Endothelial cell of umbilical vein (primary cell): ENCODE results near the gene EFHD2. TPM values are rescaled to one million over a fixed set of nuclear protein-coding genes. Genes with fewer than 3 reads are reported as not detected.

Experiments used
- BruUV-seq: library from RNA; stranded (reverse); fragments of 400-500 nt; replicated peaks from 2 replicates; lab custom pipeline; 2021; lab: Mats Ljungman, UMichigan
- CTCF ChIA-PET: fragments of 300-600, 350-600 bp; sonication (Branson Sonifier 250); formaldehyde crosslinking; loops from one replicate; lab custom pipeline; 2021; ENCODE audit warnings: antibody characterized with exemption, inconsistent platforms; lab: Charles Lee
- POLR2A ChIA-PET: fragments of 300-600, 350-600 bp; sonication (Branson Sonifier 250); formaldehyde crosslinking; loops from one replicate; lab custom pipeline; 2021; ENCODE audit warnings: antibody characterized with exemption, inconsistent platforms; lab: Charles Lee
- DNase-seq: peaks from one replicate; pipeline ENCODE4 v3.0.0-alpha.2; 2011; ENCODE audit warnings: low read depth, low spot score
- FAIRE-seq: peaks from 2 replicates; lab custom pipeline; 2011; peaks lifted over from hg19 to GRCh38; lab: Jason Lieb, UNC
- H2AFZ ChIP-seq: 2 replicates; pipeline ENCODE4 v1.6.0; 2012; ENCODE audit warnings: low read depth, low read length, control low read depth, inconsistent platforms
- H3K27ac ChIP-seq: 2 replicates; pipeline ENCODE4 v1.5.1; 2011; ENCODE audit warnings: low read depth, mild to moderate bottlenecking, control low read depth, low read length, moderate library complexity; ENCODE audit not compliant: insufficient read depth
- H3K27me3 ChIP-seq, 2 experiments: 2 replicates each; pipeline versions ENCODE4 v1.6.0 to v1.6.1; 2011; ENCODE audit warnings: low read length in 2 of 2, mixed read lengths in 1 of 2; ENCODE audit not compliant: control insufficient read depth in 2 of 2, insufficient read depth in 2 of 2
- H3K36me3 ChIP-seq, 2 experiments: 2 replicates in 1 of 2; 3 replicates in 1 of 2; pipeline ENCODE4 v1.5.1; 2011; ENCODE audit warnings: low read length in 2 of 2, mild to moderate bottlenecking in 1 of 2, moderate library complexity in 1 of 2; ENCODE audit not compliant: control insufficient read depth in 2 of 2, insufficient read depth in 2 of 2; ENCODE audit errors: extremely low read depth in 1 of 2
- H3K4me1 ChIP-seq: 3 replicates; pipeline ENCODE4 v1.5.1; 2011; ENCODE audit warnings: mild to moderate bottlenecking, low read length; ENCODE audit not compliant: control insufficient read depth, insufficient read depth; ENCODE audit errors: extremely low read depth
- H3K4me2 ChIP-seq: 2 replicates; pipeline ENCODE4 v1.6.1; 2011; ENCODE audit warnings: low read length, control low read depth, mixed read lengths; ENCODE audit not compliant: insufficient read depth
- H3K4me3 ChIP-seq, 3 experiments: fragments of 200-600 bp in 1 of 3; sonication (generic), shearing (Covaris generic) in 1 of 3; replicated peaks in 1 of 3; 2 replicates each; pipeline ENCODE4 v1.5.1; 2011 to 2016; ENCODE audit warnings: control low read depth in 3 of 3, low read length in 3 of 3, mild to moderate bottlenecking in 2 of 3, inconsistent platforms in 1 of 3, low read depth in 1 of 3, moderate library complexity in 1 of 3; ENCODE audit not compliant: insufficient read depth in 1 of 3
- H3K79me2 ChIP-seq: 2 replicates; pipeline ENCODE4 v1.6.0; 2012; ENCODE audit warnings: low read length, inconsistent platforms; ENCODE audit not compliant: control insufficient read depth, insufficient read depth
- H3K9ac ChIP-seq: replicated peaks from 2 replicates; pipeline ENCODE3; 2011; ENCODE audit warnings: low read length, control low read depth; ENCODE audit not compliant: insufficient read depth; ENCODE audit errors: extremely low read depth
- H3K9me1 ChIP-seq: replicated peaks from 3 replicates; pipeline ENCODE4 v1.6.0; 2011; ENCODE audit warnings: mild to moderate bottlenecking, low read length; ENCODE audit not compliant: control insufficient read depth, insufficient read depth; ENCODE audit errors: extremely low read depth
- H3K9me3 ChIP-seq: replicated peaks from 2 replicates; pipeline ENCODE4 v1.5.1; 2012; ENCODE audit warnings: low read length, inconsistent platforms; ENCODE audit not compliant: control insufficient read depth, insufficient read depth
- H4K20me1 ChIP-seq: replicated peaks from 2 replicates; pipeline ENCODE3; 2011; ENCODE audit warnings: mild to moderate bottlenecking, low read length; ENCODE audit not compliant: control insufficient read depth, insufficient read depth; ENCODE audit errors: extremely low read depth
- EZH2 ChIP-seq: IDR thresholded peaks from 2 replicates; pipeline ENCODE4 v1.6.1; 2012; ENCODE audit warnings: borderline replicate concordance, low read depth, mild to moderate bottlenecking, moderate library complexity, low read length, inconsistent platforms; ENCODE audit not compliant: severe bottlenecking
- GATA2 ChIP-seq: IDR thresholded peaks from 2 replicates; pipeline ENCODE4 v1.7.0; 2011; ENCODE audit warnings: low read depth, mild to moderate bottlenecking, moderate library complexity, mixed read lengths, low read length; ENCODE audit not compliant: insufficient read length, insufficient read depth
- MAX ChIP-seq: IDR thresholded peaks from 2 replicates; pipeline ENCODE4 v1.6.1; 2011; ENCODE audit not compliant: insufficient read depth, insufficient read length
- MYC ChIP-seq: IDR thresholded peaks from one replicate; pipeline ENCODE4 v1.6.1; 2011; ENCODE audit warnings: mild to moderate bottlenecking, low read depth, low read length
- POLR2A ChIP-seq: IDR thresholded peaks from 2 replicates; pipeline ENCODE4 v1.6.1; 2012; ENCODE audit warnings: low read depth, mild to moderate bottlenecking, control low read depth, low read length
- POLR2AphosphoS5 ChIP-seq: IDR thresholded peaks from 2 replicates; pipeline ENCODE4 v1.6.1; 2012; ENCODE audit warnings: low read depth, mild to moderate bottlenecking, control low read depth, low read length, moderate library complexity; ENCODE audit not compliant: insufficient read depth
- dilution Hi-C: fragments of 300-500 bp; cut with MboI; formaldehyde crosslinking; loops from one replicate; pipeline ENCODE4 v1.15.0; 2019; ENCODE audit warnings: low sequenced_read_pairs; ENCODE audit not compliant: extremely low pct_ligation_motif_present
- intact Hi-C: fragments of 100-400 bp; cut with micrococcal nuclease; formaldehyde crosslinking; loops from one replicate; pipeline ENCODE4 v1.10.0; 2022
- polyA plus RNA-seq, 4 experiments: library from polyadenylated mRNA; depleted of rRNA in 3 of 4; stranded (reverse) in 3 of 4; unstranded in 1 of 4; fragments of >200 nt; gene quantifications; 2 replicates each; pipeline versions ENCODE4 v1.2.1 to v1.2.3, GENCODE V29; 2011 to 2012; ENCODE audit warnings: missing spikeins in 1 of 4
- total RNA-seq: library from RNA; stranded (reverse); gene quantifications from 2 replicates; pipeline ENCODE4 v1.2.3, GENCODE V29; 2021
- TF ChIP-seq, protein P1 (sequence below), 2 donors: IDR thresholded peaks; 1 replicate in 1 of 2; 2 replicates in 1 of 2; pipeline ENCODE4 v1.5.1; 2011; ENCODE audit warnings: low read length in 2 of 2, mild to moderate bottlenecking in 2 of 2, moderate library complexity in 2 of 2, control low read depth in 1 of 2, inconsistent platforms in 1 of 2, low read depth in 1 of 2; ENCODE audit not compliant: insufficient read depth in 1 of 2; ENCODE audit errors: extremely low read depth in 1 of 2

EFHD2 gene
- total and polyA plus RNA-seq, 2 donors (not counting 3 experiments of a cell fraction or from before 2014, with no cell fraction given), result 50.2 to 73.5 TPM

- no peak overlapping the region for H3K27ac ChIP-seq
- TF ChIP-seq MYC (no peak), MAX (no peak), GATA2 (no peak), POLR2AphosphoS5 (no peak), POLR2A (no peak), EZH2 (no peak)
- TF ChIP-seq, protein P1, sequence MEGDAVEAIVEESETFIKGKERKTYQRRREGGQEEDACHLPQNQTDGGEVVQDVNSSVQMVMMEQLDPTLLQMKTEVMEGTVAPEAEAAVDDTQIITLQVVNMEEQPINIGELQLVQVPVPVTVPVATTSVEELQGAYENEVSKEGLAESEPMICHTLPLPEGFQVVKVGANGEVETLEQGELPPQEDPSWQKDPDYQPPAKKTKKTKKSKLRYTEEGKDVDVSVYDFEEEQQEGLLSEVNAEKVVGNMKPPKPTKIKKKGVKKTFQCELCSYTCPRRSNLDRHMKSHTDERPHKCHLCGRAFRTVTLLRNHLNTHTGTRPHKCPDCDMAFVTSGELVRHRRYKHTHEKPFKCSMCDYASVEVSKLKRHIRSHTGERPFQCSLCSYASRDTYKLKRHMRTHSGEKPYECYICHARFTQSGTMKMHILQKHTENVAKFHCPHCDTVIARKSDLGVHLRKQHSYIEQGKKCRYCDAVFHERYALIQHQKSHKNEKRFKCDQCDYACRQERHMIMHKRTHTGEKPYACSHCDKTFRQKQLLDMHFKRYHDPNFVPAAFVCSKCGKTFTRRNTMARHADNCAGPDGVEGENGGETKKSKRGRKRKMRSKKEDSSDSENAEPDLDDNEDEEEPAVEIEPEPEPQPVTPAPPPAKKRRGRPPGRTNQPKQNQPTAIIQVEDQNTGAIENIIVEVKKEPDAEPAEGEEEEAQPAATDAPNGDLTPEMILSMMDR (IDR thresholded peaks at IDR 0.05; ENCODE audit: extremely low read depth in 1 of 2, insufficient read depth in 1 of 2, low read depth in 1 of 2, low read length in 2 of 2), result no peak
- H3K4me1 ChIP-seq, result no peaks in the 10 kb centered on the region
- H3K9ac ChIP-seq, result no peak overlapping the region
- dilution Hi-C loops, result no loop called here
- no peaks in the 10 kb centered on the region for H3K79me2 ChIP-seq
- POLR2A ChIA-PET, result no interaction called here
- no peak overlapping the region for H3K4me3 ChIP-seq
- intact Hi-C loops, result no loop called here
- no peak overlapping the region for H3K4me2 ChIP-seq
- H3K27me3 ChIP-seq, result peaks cover 0 to 2% of the 10 kb centered on the region in 2 experiments
- CTCF ChIA-PET, result interaction anchor here (1.1 to 1.9 kb wide), 2 partner anchors 12 to 120 kb away, joined by 3 to 13 read pairs; no protein-coding TSS in a partner anchor
- H4K20me1 ChIP-seq, result no peaks in the 10 kb centered on the region
- H3K9me1 ChIP-seq, result no peaks in the 10 kb centered on the region
- DNase-seq, result no peak
- H2AFZ ChIP-seq, result no peak overlapping the region
- no peaks in the 10 kb centered on the region for H3K36me3 ChIP-seq
- no peak for FAIRE-seq
- no peaks in the 10 kb centered on the region for H3K9me3 ChIP-seq
- no TSS peak for BruUV-seq
Observed at GRCh38 chr1:15443281-15443680, 33.6 kb downstream of the EFHD2 start.
